Psoas muscle (tissue), 8 donors: ENCODE results near the gene LRRC73. TPM values are rescaled to one million over a fixed set of nuclear protein-coding genes. Genes with fewer than 3 reads are reported as not detected.

Source experiments
- ATAC-seq, 4 donors: fragments of 200-7000 bp; cut with Tn5 transposase; one replicate each; pipeline ENCODE4 v1.9.1; 2020; ENCODE audit warnings: moderate library complexity in 3 of 4, mild to moderate bottlenecking in 2 of 4
- DNase-seq, 2 donors: peaks; one replicate each; pipeline ENCODE4 v3.0.0-alpha.2; 2020
- H3K27ac ChIP-seq: fragments of 200-600 bp; one replicate; pipeline ENCODE4 v1.8.0; 2022
- H3K27me3 ChIP-seq, 3 donors: fragments of 200-600 bp in 1 of 3; one replicate each; pipeline versions ENCODE4 v1.6.1 to v1.8.0; 2013 to 2022; ENCODE audit warnings: low read length in 2 of 3, mild to moderate bottlenecking in 2 of 3, moderate library complexity in 1 of 3; ENCODE audit not compliant: insufficient read depth in 3 of 3
- H3K36me3 ChIP-seq, 2 donors: fragments of 200-600 bp in 1 of 2; one replicate each; pipeline versions ENCODE4 v1.6.1 to v1.8.0; 2013 to 2022; ENCODE audit warnings: low read depth in 1 of 2, mild to moderate bottlenecking in 1 of 2, moderate library complexity in 1 of 2; ENCODE audit not compliant: insufficient read depth in 1 of 2
- H3K4me1 ChIP-seq: fragments of 200-600 bp; one replicate; pipeline ENCODE4 v1.8.0; 2022
- H3K4me3 ChIP-seq: fragments of 200-600 bp; one replicate; pipeline ENCODE4 v1.8.0; 2022; ENCODE audit warnings: mild to moderate bottlenecking
- H3K9me3 ChIP-seq: fragments of 200-600 bp; one replicate; pipeline ENCODE4 v1.8.0; 2022
- WGBS, 3 donors: extraction: QIAGEN DNeasy Blood & Tissue Kit; methylation state at CpG; one replicate each; pipeline versions ENCODE4 v1.1.6 to v1.1.7; 2013; 5-methylcytosine and 5-hydroxymethylcytosine counted together
- intact Hi-C, 2 donors: fragments of 100-400 bp; cut with DNase I; formaldehyde crosslinking; loops; one replicate each; pipeline versions ENCODE4 v1.11.0 to v1.14.2; 2022
- polyA plus RNA-seq, 3 donors: library from polyadenylated mRNA; stranded (reverse); fragments of 200-250 nt; gene quantifications; one replicate each; pipeline ENCODE4 v1.2.3, GENCODE V29; 2013
- total RNA-seq, 4 donors: library from RNA; stranded (reverse); fragmentation: NEBNext Ultra II Directional in 2 of 4; extraction: Animal tissue kit (Norgen Biotek cat#: 25700) in 2 of 4; gene quantifications; one replicate each; pipeline versions ENCODE4 v1.2.1 to v1.2.4, GENCODE V29; 2021 to 2023
- TF ChIP-seq, protein P1 (sequence below): fragments of 200-600 bp; IDR thresholded peaks from one replicate; pipeline ENCODE4 v1.8.0; 2022; ENCODE audit warnings: antibody characterized with exemption
- donor health status: healthy with polysubstance abuse.
- donor health status: DM: no; HTN: no; CAD: no; lungs with moderate emphysema.
- donor health status: Bipolar disorder and iron deficiency.
- donor health status: healthy.
- donor health status: DM: yes; HTN: yes; CAD: no.
- donor health status: DM: no; HTN: no; CAD: no.
- donor health status: DM: no; HTN: no; CAD: no.
- donor health status: DM: yes; HTN: yes; CAD: no.

LRRC73 gene
- total and polyA plus RNA-seq, 7 donors: 0.10 to 0.29 (median 0.23) TPM; not detected in 3

DNA sequence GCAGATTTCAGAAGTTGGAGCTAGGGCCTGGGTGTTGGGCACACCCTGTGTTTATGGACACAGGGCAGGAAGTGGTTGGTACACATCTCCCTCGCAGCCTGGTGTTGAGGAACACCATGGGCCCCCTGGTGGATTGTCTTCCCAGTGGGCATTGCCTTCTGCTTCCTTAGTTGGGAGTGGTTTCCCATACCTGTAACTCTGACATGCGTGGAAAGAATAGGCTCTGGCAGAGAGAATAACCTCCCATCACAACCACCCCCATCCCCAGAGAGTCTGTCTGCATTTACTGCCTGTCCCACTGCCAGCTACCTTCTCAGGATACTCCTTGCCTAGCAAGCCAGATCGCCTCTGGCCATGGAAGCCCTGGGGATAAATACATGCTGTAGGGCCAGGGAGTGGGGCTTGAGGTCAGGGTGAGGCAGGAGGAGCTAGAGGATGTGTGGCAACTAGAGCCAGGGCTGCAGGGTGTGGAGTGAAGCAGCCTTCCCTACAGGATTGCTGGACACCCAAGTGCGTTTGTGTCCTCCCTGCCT, 14.7 kb downstream of the LRRC73 start:
- H3K36me3 ChIP-seq: peaks cover 0 to 40% of the 10 kb centered on the region in 2 donors
- DNase-seq: no peak
- intact Hi-C loops: no loop called here
- H3K9me3 ChIP-seq: no peaks in the 10 kb centered on the region
- 82 to 84% (median 83%) methylated on average over 4 of the region's 4 CpGs for WGBS, 3 donors
- TF ChIP-seq, protein P1, sequence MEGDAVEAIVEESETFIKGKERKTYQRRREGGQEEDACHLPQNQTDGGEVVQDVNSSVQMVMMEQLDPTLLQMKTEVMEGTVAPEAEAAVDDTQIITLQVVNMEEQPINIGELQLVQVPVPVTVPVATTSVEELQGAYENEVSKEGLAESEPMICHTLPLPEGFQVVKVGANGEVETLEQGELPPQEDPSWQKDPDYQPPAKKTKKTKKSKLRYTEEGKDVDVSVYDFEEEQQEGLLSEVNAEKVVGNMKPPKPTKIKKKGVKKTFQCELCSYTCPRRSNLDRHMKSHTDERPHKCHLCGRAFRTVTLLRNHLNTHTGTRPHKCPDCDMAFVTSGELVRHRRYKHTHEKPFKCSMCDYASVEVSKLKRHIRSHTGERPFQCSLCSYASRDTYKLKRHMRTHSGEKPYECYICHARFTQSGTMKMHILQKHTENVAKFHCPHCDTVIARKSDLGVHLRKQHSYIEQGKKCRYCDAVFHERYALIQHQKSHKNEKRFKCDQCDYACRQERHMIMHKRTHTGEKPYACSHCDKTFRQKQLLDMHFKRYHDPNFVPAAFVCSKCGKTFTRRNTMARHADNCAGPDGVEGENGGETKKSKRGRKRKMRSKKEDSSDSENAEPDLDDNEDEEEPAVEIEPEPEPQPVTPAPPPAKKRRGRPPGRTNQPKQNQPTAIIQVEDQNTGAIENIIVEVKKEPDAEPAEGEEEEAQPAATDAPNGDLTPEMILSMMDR: no peak
- no peaks in the 10 kb centered on the region for H3K27me3 ChIP-seq
- H3K4me3 ChIP-seq: no peak overlapping the region
- no peak for ATAC-seq
- peaks cover 25% of the 10 kb centered on the region for H3K4me1 ChIP-seq
- no peak overlapping the region for H3K27ac ChIP-seq

DNA sequence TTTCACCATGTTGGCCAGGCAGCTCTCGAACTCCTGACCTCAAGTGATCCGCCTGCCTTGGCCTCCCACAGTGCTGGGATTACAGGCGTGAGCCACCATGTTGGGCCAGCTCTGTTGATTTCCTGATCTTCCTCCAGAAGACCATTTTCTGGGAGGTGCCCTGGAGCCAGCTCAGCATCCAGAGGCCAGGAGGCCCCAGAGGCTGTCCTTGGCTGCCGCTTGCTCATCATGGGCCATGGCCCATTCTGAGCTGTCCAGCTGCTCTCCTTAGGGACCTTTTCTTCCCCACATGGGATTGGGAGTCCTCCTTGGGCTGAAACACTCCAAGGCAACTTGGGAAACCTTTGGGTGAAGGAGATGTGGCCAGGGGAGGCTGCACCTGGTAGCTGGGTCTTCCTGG, 15.4 kb downstream of the LRRC73 start:
- Histone ChIP-seq H3K27ac (no peak overlapping the region), H3K4me3 (no peak overlapping the region), H3K9me3 (no peaks in the 10 kb centered on the region), H3K4me1 (peaks cover 25% of the 10 kb centered on the region), H3K27me3 (no peaks in the 10 kb centered on the region), H3K36me3 (peaks cover 0 to 33% of the 10 kb centered on the region in 2 donors)
- ATAC-seq: no peak
- WGBS, 3 donors: 95 to 99% (median 98%) methylated on average over 4 of the region's 4 CpGs
- DNase-seq: no peak
- TF ChIP-seq, protein P1: no peak
- intact Hi-C loops: no loop called here

DNA sequence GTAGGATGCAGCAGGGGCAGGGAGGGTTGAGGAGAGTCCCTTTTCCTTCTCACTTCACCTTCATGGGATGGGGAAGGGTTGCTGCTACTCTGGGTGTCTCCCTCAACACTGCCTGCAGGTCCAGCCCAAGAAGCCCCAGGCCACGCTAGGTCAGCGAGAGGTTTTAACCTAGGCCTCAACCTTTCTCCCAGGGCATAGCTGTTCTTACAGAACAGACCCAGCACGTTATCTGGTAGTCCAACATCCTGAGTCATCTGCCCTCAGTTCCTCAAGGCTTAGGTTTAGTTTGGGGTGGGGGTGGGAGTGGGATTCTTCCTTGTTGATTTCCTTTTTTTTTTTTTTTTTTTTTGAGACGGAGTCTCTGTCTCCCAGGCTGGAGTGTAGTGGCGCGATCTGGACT, 15.8 kb downstream of the LRRC73 start:
- ATAC-seq (no peak), DNase-seq (no peak)
- intact Hi-C loops: no loop called here
- H3K9me3 ChIP-seq: no peaks in the 10 kb centered on the region
- no peaks in the 10 kb centered on the region for H3K27me3 ChIP-seq
- H3K36me3 ChIP-seq: peaks cover 0 to 28% of the 10 kb centered on the region in 2 donors
- peaks cover 25% of the 10 kb centered on the region for H3K4me1 ChIP-seq
- H3K27ac ChIP-seq: no peak overlapping the region
- TF ChIP-seq, protein P1: no peak
- no peak overlapping the region for H3K4me3 ChIP-seq
- 95 to 97% (median 96%) methylated on average over 6 of the region's 6 CpGs for WGBS, 3 donors

DNA sequence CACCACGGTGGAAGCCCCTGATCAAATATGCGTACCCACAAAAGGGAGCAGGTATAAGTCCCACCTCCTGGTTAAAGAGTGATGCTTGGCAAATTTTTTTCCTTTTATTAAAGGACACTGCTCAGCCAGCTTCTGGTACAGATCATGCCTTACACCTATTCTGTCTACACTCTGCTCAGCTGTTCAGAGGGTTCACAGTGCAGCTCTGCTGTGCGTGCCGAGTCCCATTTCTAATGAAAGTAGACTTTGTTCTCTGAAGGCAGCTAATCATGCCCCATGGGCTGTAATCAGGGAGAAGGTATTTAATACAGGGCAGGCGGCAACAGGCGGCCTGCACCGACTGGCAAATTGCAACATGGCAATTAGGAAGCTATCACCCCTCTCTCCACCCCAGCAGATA, 16.3 kb downstream of the LRRC73 start:
- Histone ChIP-seq H3K9me3 (no peaks in the 10 kb centered on the region), H3K4me3 (no peak overlapping the region), H3K27ac (no peak overlapping the region), H3K4me1 (peaks cover 25% of the 10 kb centered on the region), H3K27me3 (no peaks in the 10 kb centered on the region), H3K36me3 (peaks cover 0 to 23% of the 10 kb centered on the region in 2 donors)
- ATAC-seq (no peak), DNase-seq (no peak)
- TF ChIP-seq, protein P1: no peak
- 90 to 96% (median 90%) methylated on average over 7 of the region's 7 CpGs for WGBS, 3 donors
- intact Hi-C loops: no loop called here

DNA sequence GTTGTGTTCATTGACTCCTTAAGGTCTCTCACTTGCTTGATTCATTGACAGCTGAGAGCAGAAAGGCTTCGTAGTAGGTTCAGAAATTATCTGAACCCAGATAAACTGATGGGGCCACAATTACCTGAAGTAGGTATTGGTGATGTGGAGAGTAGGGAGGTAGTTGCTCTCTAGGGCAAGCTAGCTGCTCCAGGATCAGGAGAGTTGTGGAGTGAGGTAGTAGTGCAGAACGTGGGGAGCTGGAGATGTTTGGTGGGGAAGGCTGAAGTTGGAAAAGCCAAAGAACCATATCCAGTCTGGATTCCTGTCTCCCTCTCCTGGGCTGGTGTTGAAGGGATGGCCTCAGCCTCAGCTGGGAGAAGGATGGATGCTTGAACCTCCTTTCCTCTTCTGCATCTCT, 16.9 kb downstream of the LRRC73 start:
- TF ChIP-seq, protein P1: no peak
- intact Hi-C loops: no loop called here
- Histone ChIP-seq H3K27me3 (no peaks in the 10 kb centered on the region), H3K4me1 (peaks cover 25% of the 10 kb centered on the region), H3K36me3 (peaks cover 0 to 17% of the 10 kb centered on the region in 2 donors), H3K27ac (no peak overlapping the region), H3K4me3 (no peak overlapping the region), H3K9me3 (no peaks in the 10 kb centered on the region)
- no peak for DNase-seq
- no peak for ATAC-seq
- 88 to 94% (median 90%) methylated on average over 2 of the region's 2 CpGs for WGBS, 3 donors
